Activated CD8-positive, alpha-beta memory T cell treated with anti-CD3 and anti-CD28 coated beads, Interleukin-2, amount 50 U/mL, for 1 hour (primary cell): ENCODE data around the gene MYOCOS.
"Not testable (repeated sequence)": the region's sequence is repeated elsewhere in the genome, so short reads cannot be mapped to it uniquely, and the experiment has no call there.

ENCODE experiments used
- DNase-seq: peaks from one replicate; pipeline ENCODE4 v3.0.0-alpha.2; 2020; ENCODE audit errors: extremely low read depth

The MYOCOS gene

GRCh38 chr1:171625225-171625624, 3.2 kb downstream of the MYOCOS start:
- no peak for DNase-seq

GRCh38 chr1:171627020-171627419, 5.0 kb downstream of the MYOCOS start:
- DNase-seq: no peak

GRCh38 chr1:171628225-171628624, 6.2 kb downstream of the MYOCOS start:
- DNase-seq: no peak

GRCh38 chr1:171635661-171636060, 13.6 kb downstream of the MYOCOS start:
- DNase-seq: no peak

- no peak for DNase-seq
These were observed 14.1 kb downstream of the MYOCOS start for GRCh38 chr1:171636141-171636540.

- DNase-seq: no peak
These were observed 16.0 kb downstream of the MYOCOS start for GRCh38 chr1:171637928-171638576.

- no peak for DNase-seq
These were observed 18.2 kb downstream of the MYOCOS start for GRCh38 chr1:171640225-171640624.

- DNase-seq: no peak
These were observed 19.2 kb downstream of the MYOCOS start for GRCh38 chr1:171641076-171641864.

- no peak for DNase-seq
These were observed 20.2 kb downstream of the MYOCOS start for GRCh38 chr1:171642197-171642596.

GRCh38 chr1:171643156-171643555, 21.1 kb downstream of the MYOCOS start:
- DNase-seq: no peak

GRCh38 chr1:171644805-171645483, 22.9 kb downstream of the MYOCOS start:
- no peak for DNase-seq

- DNase-seq: no peak
These were observed 23.7 kb downstream of the MYOCOS start for GRCh38 chr1:171645553-171646248.

GRCh38 chr1:171646249-171646560, 24.2 kb downstream of the MYOCOS start:
- DNase-seq: no peak

GRCh38 chr1:171652234-171652822, 30.3 kb downstream of the MYOCOS start, which contains the start of gene MYOC:
TSS of gene MYOC (minus strand) at chr1:171652688. CDS start at chr1:171652611, 77 bp downstream.
- no peak for DNase-seq

- DNase-seq: no peak
These were observed 31.8 kb downstream of the MYOCOS start for GRCh38 chr1:171653796-171654195.

- no peak for DNase-seq
These were observed 32.3 kb downstream of the MYOCOS start for GRCh38 chr1:171654201-171654941.

GRCh38 chr1:171654942-171655745, 33.1 kb downstream of the MYOCOS start:
- no peak for DNase-seq

GRCh38 chr1:171655746-171656116, 33.7 kb downstream of the MYOCOS start:
- no peak for DNase-seq

- DNase-seq: not testable (repeated sequence)
These were observed 34.2 kb downstream of the MYOCOS start for GRCh38 chr1:171656206-171656605.

GRCh38 chr1:171661076-171661650, 39.1 kb downstream of the MYOCOS start:
- no peak for DNase-seq
